Fibroblast of villous mesenchyme (primary cell): ENCODE measurements around the gene CARD8. TPM values are rescaled to one million over a fixed set of nuclear protein-coding genes. Genes with fewer than 3 reads are reported as not detected.
"Not testable (repeated sequence)": the region's sequence is repeated elsewhere in the genome, so short reads cannot be mapped to it uniquely, and the experiment has no call there.

Experiments
- DNase-seq: peaks from one replicate; pipeline ENCODE4 v3.0.0-alpha.2; 2010; ENCODE audit warnings: low read depth
- H3K4me3 ChIP-seq: 2 replicates; pipeline ENCODE4 v1.5.1; 2011; ENCODE audit warnings: low read depth, mild to moderate bottlenecking, low read length
- total RNA-seq: library from RNA; depleted of rRNA; stranded (reverse); fragments of >200 nt; gene quantifications from 2 replicates; pipeline ENCODE4 v1.2.3, GENCODE V29; 2012
- TF ChIP-seq, protein P1 (sequence below): IDR thresholded peaks from 2 replicates; pipeline ENCODE4 v1.5.1; 2012; ENCODE audit warnings: low read depth, mild to moderate bottlenecking, low read length; ENCODE audit not compliant: insufficient read depth

The CARD8 gene
- total RNA-seq, 1 donor: 21.2 TPM

DNA sequence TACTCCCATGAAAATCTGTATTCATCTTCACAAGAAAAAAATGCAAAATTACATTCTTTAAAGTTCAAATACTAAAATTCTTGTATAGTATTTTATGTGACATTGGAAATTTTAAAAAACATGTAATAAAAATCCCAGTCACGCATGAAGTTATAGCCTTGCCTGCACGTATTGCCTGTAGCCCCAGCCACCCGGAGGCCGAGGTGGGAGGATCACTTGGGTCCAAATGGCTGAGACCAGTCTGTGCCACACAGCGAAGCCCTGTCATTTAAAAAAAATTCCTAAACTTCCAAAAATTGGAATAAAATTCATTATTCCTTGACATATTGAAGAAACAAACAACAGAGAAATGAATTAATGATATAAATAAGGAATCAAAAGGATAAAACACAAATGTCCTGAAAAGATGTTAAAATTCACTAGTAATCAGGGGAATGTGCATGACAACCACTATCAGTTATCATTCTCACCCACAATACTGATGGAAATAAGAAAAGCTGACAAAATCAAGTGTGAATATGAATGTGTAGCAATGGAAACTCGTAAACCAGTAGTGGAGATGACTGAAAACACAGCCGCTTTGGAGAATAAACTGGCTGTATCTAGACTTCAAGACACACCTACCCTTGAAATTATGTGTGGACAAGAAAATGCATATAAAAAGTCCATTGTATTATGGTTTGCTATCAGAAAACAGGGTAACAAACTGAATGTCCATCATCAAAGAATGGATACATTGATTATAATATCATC lies 7.5 kb downstream of the CARD8 start:
- H3K4me3 ChIP-seq: no peak overlapping the region
- DNase-seq: no peak
- TF ChIP-seq, protein P1, sequence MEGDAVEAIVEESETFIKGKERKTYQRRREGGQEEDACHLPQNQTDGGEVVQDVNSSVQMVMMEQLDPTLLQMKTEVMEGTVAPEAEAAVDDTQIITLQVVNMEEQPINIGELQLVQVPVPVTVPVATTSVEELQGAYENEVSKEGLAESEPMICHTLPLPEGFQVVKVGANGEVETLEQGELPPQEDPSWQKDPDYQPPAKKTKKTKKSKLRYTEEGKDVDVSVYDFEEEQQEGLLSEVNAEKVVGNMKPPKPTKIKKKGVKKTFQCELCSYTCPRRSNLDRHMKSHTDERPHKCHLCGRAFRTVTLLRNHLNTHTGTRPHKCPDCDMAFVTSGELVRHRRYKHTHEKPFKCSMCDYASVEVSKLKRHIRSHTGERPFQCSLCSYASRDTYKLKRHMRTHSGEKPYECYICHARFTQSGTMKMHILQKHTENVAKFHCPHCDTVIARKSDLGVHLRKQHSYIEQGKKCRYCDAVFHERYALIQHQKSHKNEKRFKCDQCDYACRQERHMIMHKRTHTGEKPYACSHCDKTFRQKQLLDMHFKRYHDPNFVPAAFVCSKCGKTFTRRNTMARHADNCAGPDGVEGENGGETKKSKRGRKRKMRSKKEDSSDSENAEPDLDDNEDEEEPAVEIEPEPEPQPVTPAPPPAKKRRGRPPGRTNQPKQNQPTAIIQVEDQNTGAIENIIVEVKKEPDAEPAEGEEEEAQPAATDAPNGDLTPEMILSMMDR: no peak

DNA sequence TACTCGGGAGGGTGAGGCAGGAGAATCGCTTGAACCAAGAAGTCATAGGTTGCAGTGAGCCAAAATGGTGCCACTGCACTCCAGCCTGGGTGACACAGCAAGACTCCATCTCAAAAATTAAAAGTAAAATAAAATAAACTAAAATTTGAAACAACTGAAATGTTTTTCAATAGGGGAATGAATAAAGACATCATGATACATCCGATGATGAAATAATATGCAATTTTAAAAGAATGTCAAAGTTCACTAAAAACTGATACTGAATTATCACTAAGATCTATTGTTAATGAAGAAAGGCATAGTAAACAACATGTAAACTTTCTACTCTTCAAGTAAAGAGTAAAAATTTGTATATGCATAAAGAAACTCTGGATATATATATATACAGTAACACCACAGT lies 8.5 kb downstream of the CARD8 start:
- TF ChIP-seq, protein P1: no peak
- no peak overlapping the region for H3K4me3 ChIP-seq
- no peak for DNase-seq

DNA sequence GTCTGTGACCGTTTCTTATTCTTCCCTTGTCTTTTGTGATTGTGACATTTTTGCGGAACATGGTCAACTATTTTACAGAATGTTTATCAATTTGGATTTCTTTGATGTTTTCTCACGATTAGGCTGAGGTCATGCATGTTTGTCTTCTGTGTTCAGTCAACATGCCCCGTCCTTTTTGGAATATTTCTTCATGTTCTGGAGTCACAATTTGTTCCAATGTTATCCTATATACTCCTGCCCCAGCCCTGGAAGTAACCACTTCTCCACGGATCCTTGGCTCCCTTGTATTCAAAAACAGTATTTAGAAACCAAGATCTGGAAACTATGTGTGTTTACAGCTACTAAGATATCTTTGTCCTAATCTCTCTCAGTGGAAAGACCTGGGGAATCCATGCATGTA lies 9.6 kb downstream of the CARD8 start:
- TF ChIP-seq, protein P1: no peak
- no peak overlapping the region for H3K4me3 ChIP-seq
- DNase-seq: no peak

DNA sequence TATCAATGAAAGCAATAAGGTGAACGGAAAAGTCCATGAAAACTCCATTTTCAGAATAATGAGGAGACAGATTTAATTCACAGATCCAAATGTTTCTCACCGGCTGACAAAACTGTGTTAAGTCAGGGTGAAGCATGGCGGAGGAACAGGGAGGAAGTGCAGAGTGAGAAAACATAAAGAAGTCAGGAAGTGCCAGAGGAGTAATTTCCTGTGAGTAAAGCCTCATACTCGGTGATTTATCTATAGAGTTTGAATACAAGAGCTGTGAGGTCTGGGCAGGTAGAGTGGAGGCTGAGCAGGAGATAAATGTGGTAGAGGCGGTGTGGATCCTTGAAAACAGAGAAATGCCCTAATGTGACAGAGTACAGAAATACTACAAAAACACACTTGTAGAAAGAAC lies 11.4 kb downstream of the CARD8 start:
- no peak for DNase-seq
- no peak overlapping the region for H3K4me3 ChIP-seq
- TF ChIP-seq, protein P1: no peak

DNA sequence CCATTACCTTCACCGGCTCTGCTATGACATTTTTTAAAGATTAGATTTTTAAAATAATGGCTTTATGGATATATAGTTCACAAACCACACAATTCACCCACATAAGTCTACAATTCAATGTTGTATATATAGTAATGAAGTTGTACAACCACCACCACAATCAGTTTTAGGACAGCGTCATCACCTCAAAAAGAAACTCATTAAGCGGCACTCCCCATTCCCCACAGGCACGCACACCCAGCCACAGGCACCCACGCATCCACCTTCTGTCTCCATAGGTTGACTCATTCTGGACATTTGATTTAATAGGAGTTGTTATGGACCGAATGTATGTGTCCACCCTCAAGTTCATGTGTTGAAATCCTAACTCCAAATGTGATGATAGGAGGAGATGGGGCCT lies 13.9 kb downstream of the CARD8 start:
- not testable (repeated sequence) for DNase-seq, H3K4me3 ChIP-seq

DNA sequence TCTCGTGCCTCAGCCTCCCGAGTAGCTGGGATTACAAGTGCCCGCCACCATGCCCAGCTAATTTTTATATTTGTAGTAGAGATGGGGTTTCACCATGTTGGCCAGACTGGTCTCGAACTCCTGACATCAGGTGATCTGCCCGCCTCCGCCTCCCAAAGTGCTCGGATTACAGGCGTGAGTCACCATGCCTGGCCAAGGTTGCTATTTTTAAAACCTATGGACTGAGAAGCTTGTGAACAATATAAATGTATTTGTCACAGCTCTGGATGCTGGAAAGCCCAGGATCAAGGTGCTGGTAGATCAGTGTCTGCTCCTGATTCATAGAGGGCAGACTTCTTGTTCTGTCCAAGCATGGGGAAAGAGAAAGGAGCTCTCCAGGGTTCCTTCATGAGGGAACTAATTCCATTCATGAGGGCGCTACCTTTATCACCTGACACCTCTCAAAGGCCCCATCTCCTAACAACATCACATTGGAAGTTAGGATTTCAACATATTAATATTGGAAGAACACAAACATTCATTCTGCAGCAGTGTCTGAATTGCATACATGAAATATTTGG lies 16.1 kb downstream of the CARD8 start:
- no peak for DNase-seq
- no peak overlapping the region for H3K4me3 ChIP-seq
- TF ChIP-seq, protein P1: no peak

DNA sequence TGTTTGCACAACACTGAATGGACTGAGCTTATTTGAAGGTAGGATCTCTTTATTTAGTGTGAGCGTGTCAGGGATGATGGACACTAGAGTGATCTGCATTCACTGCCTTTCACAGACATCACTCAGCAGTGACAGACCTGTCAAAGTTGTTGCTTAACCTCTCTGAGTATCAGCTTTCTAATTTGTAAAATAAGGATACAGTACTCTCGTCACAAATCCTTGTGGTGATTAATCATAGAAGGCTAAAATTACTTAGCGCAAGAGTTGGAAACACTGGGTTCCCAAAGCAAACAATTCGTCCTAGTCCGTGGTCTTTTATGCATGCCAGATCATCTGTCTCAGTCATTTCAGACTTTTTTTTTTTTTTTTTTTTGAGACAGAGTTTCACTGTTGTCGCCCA lies 16.6 kb downstream of the CARD8 start:
- H3K4me3 ChIP-seq: no peak overlapping the region
- TF ChIP-seq, protein P1: no peak
- DNase-seq: no peak
